NCI-H1092 (cell line): ENCODE measurements around the gene FAM118A.
"Not testable (repeated sequence)": the region's sequence is repeated elsewhere in the genome, so short reads cannot be mapped to it uniquely, and the experiment has no call there.

Experiments used
- DNase-seq: peaks from one replicate; lab custom pipeline; 2025; lab: John Stamatoyannopoulos, UW

FAM118A gene

GRCh38 chr22:45310331-45310976 lies 720 bp downstream of the FAM118A start:
- DNase-seq = no peak

GRCh38 chr22:45310977-45311531 lies 1.3 kb downstream of the FAM118A start:
- DNase-seq = no peak

GRCh38 chr22:45312415-45312814 lies 2.7 kb downstream of the FAM118A start:
- no peak for DNase-seq

GRCh38 chr22:45312856-45313255 lies 3.1 kb downstream of the FAM118A start:
- DNase-seq = no peak

GRCh38 chr22:45314054-45314721 lies 4.5 kb downstream of the FAM118A start:
- no peak for DNase-seq

GRCh38 chr22:45314786-45315185 lies 5.1 kb downstream of the FAM118A start:
- no peak for DNase-seq

GRCh38 chr22:45316796-45317526 lies 7.2 kb downstream of the FAM118A start:
- DNase-seq = no peak

GRCh38 chr22:45317551-45318167 lies 7.9 kb downstream of the FAM118A start:
- no peak for DNase-seq

- DNase-seq = peak; percentile 31
Observed at GRCh38 chr22:45318168-45318557, 8.4 kb downstream of the FAM118A start.

- DNase-seq = no peak
Observed at GRCh38 chr22:45318558-45319323, 9.0 kb downstream of the FAM118A start.

- DNase-seq = no peak
Observed at GRCh38 chr22:45319324-45319685, 9.6 kb downstream of the FAM118A start.

GRCh38 chr22:45320357-45320976 lies 10.7 kb downstream of the FAM118A start:
- DNase-seq = no peak

GRCh38 chr22:45321827-45322226 lies 12.1 kb downstream of the FAM118A start:
- no peak for DNase-seq

- DNase-seq = no peak
Observed at GRCh38 chr22:45322873-45323525, 13.3 kb downstream of the FAM118A start.

GRCh38 chr22:45323695-45324094 lies 14.0 kb downstream of the FAM118A start:
- DNase-seq = no peak

GRCh38 chr22:45324311-45324711 lies 14.6 kb downstream of the FAM118A start:
- DNase-seq = no peak

- not testable (repeated sequence) for DNase-seq
Observed at GRCh38 chr22:45328261-45328660, 18.5 kb downstream of the FAM118A start.

GRCh38 chr22:45328822-45329529 lies 19.2 kb downstream of the FAM118A start:
- no peak for DNase-seq

GRCh38 chr22:45329530-45329936 lies 19.8 kb downstream of the FAM118A start:
- DNase-seq = peak; percentile 58

- no peak for DNase-seq
Observed at GRCh38 chr22:45330548-45330947, 20.8 kb downstream of the FAM118A start.
